HG02884 (cell line): ENCODE data around the gene CCN6.
A peak's percentile ranks its signal among the peaks of the same experiment; 100 is the strongest.
"Not testable (repeated sequence)": the region's sequence is repeated elsewhere in the genome, so short reads cannot be mapped to it uniquely, and the experiment has no call there.

Experiments
- ATAC-seq: cut with Tn5 transposase; IDR thresholded peaks from one replicate; pipeline ENCODE4 v1.9.1; 2021; ENCODE audit warnings: mild to moderate bottlenecking, moderate library complexity; ENCODE audit not compliant: unreplicated experiment

The CCN6 gene

GRCh38 chr6:112049026-112049799 is 4.7 kb upstream of the CCN6 start:
- ATAC-seq, result no peak

GRCh38 chr6:112049996-112050395 is 3.9 kb upstream of the CCN6 start:
- ATAC-seq, result no peak

- ATAC-seq, result no peak
Measured at GRCh38 chr6:112050429-112050828, 3.5 kb upstream of the CCN6 start.

GRCh38 chr6:112051251-112051740 is 2.6 kb upstream of the CCN6 start:
- not testable (repeated sequence) for ATAC-seq

GRCh38 chr6:112054555-112055190 is 769 bp downstream of the CCN6 start:
- no peak for ATAC-seq

- no peak for ATAC-seq
Measured at GRCh38 chr6:112058243-112059032, 4.5 kb downstream of the CCN6 start.

GRCh38 chr6:112061605-112062004 is 7.7 kb downstream of the CCN6 start:
- ATAC-seq, result no peak

- ATAC-seq, result no peak
Measured at GRCh38 chr6:112062966-112063365, 9.1 kb downstream of the CCN6 start.

GRCh38 chr6:112065426-112065986 is 11.6 kb downstream of the CCN6 start:
- ATAC-seq, result no peak

GRCh38 chr6:112066606-112067005 is 12.7 kb downstream of the CCN6 start:
- no peak for ATAC-seq

- no peak for ATAC-seq
Measured at GRCh38 chr6:112081569-112081968, 27.7 kb downstream of the CCN6 start.

GRCh38 chr6:112085286-112086065 is 31.6 kb downstream of the CCN6 start:
- ATAC-seq, result no peak

- peak; percentile 36 for ATAC-seq
Measured at GRCh38 chr6:112086744-112087135, 32.8 kb downstream of the CCN6 start.

- ATAC-seq, result peak; percentile 96
Measured at GRCh38 chr6:112087136-112087911, 33.4 kb downstream of the CCN6 start, which contains the start of the genes FAM229B and TUBE1. Gene FAM229B (plus strand): TSS chr6:112087591. CDS start chr6:112099284, 11,693 bp downstream. Gene TUBE1 (minus strand): TSS chr6:112087482. CDS start chr6:112087434, 48 bp downstream.

- ATAC-seq, result no peak
Measured at GRCh38 chr6:112087916-112088315, 34.0 kb downstream of the CCN6 start.

- no peak for ATAC-seq
Measured at GRCh38 chr6:112096901-112097300, 43.0 kb downstream of the CCN6 start.

GRCh38 chr6:112100561-112100960 is 46.7 kb downstream of the CCN6 start:
- no peak for ATAC-seq

GRCh38 chr6:112106026-112106425 is 52.1 kb downstream of the CCN6 start:
- not testable (repeated sequence) for ATAC-seq

GRCh38 chr6:112106562-112106961 is 52.7 kb downstream of the CCN6 start:
- ATAC-seq, result no peak
